HL-60 (cell line): Measurements from ENCODE around the gene DPYD.

Experiments used
- DNase-seq, 2 experiments: peaks; one replicate each; pipeline ENCODE4 v3.0.0-alpha.2; 2010 to 2020; ENCODE audit warnings: low read depth in 1 of 2, low spot score in 1 of 2
- H3K27ac ChIP-seq: fragments of 250-450 bp; sonication (Bioruptor Pico); replicated peaks from 2 replicates; pipeline ENCODE4 v1.5.1; 2020; ENCODE audit warnings: mild to moderate bottlenecking, moderate library complexity
- H3K27me3 ChIP-seq: fragments of 250-450 bp; sonication (Bioruptor Pico); 2 replicates; pipeline ENCODE4 v1.5.1; 2021; ENCODE audit warnings: mild to moderate bottlenecking, moderate library complexity; ENCODE audit not compliant: insufficient read depth, poor library complexity, severe bottlenecking
- H3K4me3 ChIP-seq: replicated peaks from 2 replicates; pipeline ENCODE4 v1.5.1; 2011; ENCODE audit warnings: mild to moderate bottlenecking, control low read depth, low read length; ENCODE audit not compliant: insufficient read depth
- GABPA ChIP-seq: IDR thresholded peaks from 2 replicates; pipeline ENCODE4 v1.6.1; 2012; ENCODE audit warnings: low read depth
- POLR2AphosphoS5 ChIP-seq: IDR thresholded peaks from 2 replicates; pipeline ENCODE4 v1.6.1; 2012; ENCODE audit warnings: low read depth
- SPI1 ChIP-seq: IDR thresholded peaks from 2 replicates; pipeline ENCODE4 v1.6.1; 2012; ENCODE audit warnings: low read depth, mild to moderate bottlenecking, borderline replicate concordance
- TF ChIP-seq, protein P1 (sequence below): IDR thresholded peaks from 2 replicates; pipeline ENCODE4 v1.6.1; 2012; ENCODE audit warnings: low read depth; ENCODE audit not compliant: insufficient replicate concordance
- TF ChIP-seq, protein P2 (sequence below): IDR thresholded peaks from one replicate; pipeline ENCODE4 v1.5.1; 2011; ENCODE audit warnings: low read length, control low read depth, inconsistent platforms; ENCODE audit not compliant: insufficient read depth

DPYD gene

DNA sequence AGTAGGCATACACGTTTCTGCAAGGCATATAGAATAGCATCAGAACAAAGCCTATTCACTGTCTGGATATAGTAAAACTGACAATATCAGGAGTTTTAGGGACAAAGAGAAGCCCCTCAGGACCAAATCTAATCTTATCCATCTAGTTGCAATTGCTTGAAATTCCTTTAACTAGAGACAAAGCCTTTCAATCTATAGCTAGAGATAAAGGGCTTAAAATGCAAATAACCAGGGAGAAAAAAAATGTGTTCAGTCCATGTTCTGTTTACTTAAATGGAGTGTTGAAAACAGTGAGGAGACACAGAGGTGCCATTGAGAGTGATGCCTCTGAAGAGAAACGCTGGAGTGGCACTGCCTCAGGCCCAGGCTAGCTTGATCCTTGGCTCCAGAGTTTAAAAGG, 286.1 kb downstream of the DPYD start:
- no peak overlapping the region for H3K27ac ChIP-seq
- TF ChIP-seq POLR2AphosphoS5 (no peak), SPI1 (no peak), GABPA (no peak)
- TF ChIP-seq, protein P1, sequence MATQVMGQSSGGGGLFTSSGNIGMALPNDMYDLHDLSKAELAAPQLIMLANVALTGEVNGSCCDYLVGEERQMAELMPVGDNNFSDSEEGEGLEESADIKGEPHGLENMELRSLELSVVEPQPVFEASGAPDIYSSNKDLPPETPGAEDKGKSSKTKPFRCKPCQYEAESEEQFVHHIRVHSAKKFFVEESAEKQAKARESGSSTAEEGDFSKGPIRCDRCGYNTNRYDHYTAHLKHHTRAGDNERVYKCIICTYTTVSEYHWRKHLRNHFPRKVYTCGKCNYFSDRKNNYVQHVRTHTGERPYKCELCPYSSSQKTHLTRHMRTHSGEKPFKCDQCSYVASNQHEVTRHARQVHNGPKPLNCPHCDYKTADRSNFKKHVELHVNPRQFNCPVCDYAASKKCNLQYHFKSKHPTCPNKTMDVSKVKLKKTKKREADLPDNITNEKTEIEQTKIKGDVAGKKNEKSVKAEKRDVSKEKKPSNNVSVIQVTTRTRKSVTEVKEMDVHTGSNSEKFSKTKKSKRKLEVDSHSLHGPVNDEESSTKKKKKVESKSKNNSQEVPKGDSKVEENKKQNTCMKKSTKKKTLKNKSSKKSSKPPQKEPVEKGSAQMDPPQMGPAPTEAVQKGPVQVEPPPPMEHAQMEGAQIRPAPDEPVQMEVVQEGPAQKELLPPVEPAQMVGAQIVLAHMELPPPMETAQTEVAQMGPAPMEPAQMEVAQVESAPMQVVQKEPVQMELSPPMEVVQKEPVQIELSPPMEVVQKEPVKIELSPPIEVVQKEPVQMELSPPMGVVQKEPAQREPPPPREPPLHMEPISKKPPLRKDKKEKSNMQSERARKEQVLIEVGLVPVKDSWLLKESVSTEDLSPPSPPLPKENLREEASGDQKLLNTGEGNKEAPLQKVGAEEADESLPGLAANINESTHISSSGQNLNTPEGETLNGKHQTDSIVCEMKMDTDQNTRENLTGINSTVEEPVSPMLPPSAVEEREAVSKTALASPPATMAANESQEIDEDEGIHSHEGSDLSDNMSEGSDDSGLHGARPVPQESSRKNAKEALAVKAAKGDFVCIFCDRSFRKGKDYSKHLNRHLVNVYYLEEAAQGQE = no peak
- TF ChIP-seq, protein P2, sequence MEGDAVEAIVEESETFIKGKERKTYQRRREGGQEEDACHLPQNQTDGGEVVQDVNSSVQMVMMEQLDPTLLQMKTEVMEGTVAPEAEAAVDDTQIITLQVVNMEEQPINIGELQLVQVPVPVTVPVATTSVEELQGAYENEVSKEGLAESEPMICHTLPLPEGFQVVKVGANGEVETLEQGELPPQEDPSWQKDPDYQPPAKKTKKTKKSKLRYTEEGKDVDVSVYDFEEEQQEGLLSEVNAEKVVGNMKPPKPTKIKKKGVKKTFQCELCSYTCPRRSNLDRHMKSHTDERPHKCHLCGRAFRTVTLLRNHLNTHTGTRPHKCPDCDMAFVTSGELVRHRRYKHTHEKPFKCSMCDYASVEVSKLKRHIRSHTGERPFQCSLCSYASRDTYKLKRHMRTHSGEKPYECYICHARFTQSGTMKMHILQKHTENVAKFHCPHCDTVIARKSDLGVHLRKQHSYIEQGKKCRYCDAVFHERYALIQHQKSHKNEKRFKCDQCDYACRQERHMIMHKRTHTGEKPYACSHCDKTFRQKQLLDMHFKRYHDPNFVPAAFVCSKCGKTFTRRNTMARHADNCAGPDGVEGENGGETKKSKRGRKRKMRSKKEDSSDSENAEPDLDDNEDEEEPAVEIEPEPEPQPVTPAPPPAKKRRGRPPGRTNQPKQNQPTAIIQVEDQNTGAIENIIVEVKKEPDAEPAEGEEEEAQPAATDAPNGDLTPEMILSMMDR = no peak
- no peak overlapping the region for H3K4me3 ChIP-seq
- DNase-seq = no peak
- no peaks in the 10 kb centered on the region for H3K27me3 ChIP-seq

DNA sequence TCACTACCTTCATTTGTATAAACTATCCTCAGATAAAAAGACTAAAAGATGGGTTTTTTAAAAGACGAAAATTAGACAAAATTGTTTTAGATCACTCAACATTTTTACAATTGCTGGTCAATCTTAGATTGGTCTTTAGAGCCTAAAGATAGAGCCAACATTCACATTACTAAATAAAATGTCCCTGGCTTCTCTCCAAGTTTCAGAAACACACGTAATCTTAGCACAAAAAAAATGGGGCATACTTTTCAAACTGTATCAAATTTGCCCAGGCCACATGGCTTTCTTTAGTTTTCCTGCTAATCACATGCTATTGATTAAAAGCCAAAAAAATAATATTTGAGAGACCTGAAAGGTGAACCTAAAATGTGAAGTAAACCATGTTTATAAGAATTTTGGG, 288.1 kb downstream of the DPYD start:
- no peak overlapping the region for H3K4me3 ChIP-seq
- H3K27me3 ChIP-seq = no peaks in the 10 kb centered on the region
- no peak overlapping the region for H3K27ac ChIP-seq
- DNase-seq = no peak
- TF ChIP-seq GABPA (no peak), POLR2AphosphoS5 (no peak), SPI1 (no peak)
- TF ChIP-seq, protein P1 = no peak
- TF ChIP-seq, protein P2 = no peak

DNA sequence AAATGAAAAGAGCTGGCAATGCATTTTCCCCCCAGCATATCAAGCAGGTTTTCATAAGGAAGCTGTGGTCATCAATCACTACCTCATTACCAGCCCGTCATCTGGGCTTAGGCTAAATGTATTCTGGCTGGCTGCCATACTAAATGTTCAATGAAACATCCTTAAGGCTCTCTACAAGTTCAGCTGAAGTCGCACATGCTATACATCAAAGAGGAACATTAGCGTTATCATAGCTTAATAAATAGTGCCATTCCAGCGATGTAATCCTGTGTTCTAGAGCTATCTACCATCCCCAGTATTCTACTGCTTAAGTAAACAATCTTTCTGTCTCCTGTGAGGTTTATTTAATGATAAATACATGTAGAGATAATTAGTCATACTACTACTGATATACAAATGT, 288.8 kb downstream of the DPYD start:
- no peak overlapping the region for H3K4me3 ChIP-seq
- H3K27me3 ChIP-seq = no peaks in the 10 kb centered on the region
- TF ChIP-seq GABPA = no peak
- DNase-seq = no peak
- H3K27ac ChIP-seq = no peak overlapping the region

DNA sequence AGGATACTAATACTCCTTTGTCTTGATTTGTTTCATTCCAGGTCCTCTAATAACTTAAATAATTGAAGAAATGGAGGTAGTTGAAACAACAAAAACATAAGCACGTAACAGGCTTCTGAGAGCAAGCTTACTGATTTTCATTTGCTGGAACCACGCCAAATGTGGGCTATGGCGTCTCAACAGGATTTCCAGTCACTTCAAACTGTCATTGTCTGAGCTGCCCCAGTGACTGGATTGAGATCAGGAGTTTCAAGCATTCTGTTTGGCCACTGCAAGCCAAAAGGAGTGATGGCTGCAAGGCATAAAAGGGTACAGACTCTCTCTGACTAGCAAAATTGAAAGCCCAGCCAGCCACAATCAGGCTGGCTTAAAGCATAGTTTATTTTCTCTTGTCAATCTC, 289.9 kb downstream of the DPYD start:
- H3K27me3 ChIP-seq = no peaks in the 10 kb centered on the region
- DNase-seq = no peak
- H3K4me3 ChIP-seq = no peak overlapping the region
- TF ChIP-seq, protein P2 = no peak
- TF ChIP-seq, protein P1 = no peak
- TF ChIP-seq SPI1 = no peak
- no peak for TF ChIP-seq GABPA
- TF ChIP-seq POLR2AphosphoS5 = no peak
- H3K27ac ChIP-seq = no peak overlapping the region
